GM18519 (cell line): ENCODE data around the gene DMRTA1.
"Not testable (repeated sequence)": the region's sequence is repeated elsewhere in the genome, so short reads cannot be mapped to it uniquely, and the experiment has no call there.

Experiments used
- ATAC-seq: cut with Tn5 transposase; IDR thresholded peaks from one replicate; pipeline ENCODE4 v1.9.1; 2021; ENCODE audit warnings: mild to moderate bottlenecking, moderate library complexity; ENCODE audit not compliant: unreplicated experiment, low FRiP score

DMRTA1 gene, protein sequence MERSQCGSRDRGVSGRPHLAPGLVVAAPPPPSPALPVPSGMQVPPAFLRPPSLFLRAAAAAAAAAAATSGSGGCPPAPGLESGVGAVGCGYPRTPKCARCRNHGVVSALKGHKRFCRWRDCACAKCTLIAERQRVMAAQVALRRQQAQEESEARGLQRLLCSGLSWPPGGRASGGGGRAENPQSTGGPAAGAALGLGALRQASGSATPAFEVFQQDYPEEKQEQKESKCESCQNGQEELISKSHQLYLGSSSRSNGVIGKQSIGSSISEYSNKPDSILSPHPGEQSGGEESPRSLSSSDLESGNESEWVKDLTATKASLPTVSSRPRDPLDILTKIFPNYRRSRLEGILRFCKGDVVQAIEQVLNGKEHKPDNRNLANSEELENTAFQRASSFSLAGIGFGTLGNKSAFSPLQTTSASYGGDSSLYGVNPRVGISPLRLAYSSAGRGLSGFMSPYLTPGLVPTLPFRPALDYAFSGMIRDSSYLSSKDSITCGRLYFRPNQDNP

DNA sequence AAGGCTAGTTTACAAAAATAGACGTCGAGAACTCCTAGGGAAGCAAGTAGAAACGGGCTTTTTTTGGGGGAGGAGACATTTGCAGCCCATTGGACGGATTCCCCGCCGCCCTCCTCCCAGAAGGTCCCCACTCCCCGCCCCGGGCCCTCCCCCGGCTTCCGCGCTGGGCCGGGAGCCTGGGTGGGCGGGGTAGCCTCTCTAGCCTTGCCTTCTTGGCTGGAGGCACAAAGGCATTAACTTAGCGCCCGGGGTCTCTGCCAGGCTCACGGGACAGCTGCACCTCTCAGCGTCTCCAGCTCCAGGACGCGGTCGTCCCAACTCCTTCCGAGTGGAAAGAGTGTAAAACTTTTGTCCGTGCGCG lies at the start of gene DMRTA1:
Gene DMRTA1 (plus strand): TSS at position 236 of the 361 bp plus-strand sequence. CDS start 242 bp downstream, outside the sequence.
- no peak for ATAC-seq

DNA sequence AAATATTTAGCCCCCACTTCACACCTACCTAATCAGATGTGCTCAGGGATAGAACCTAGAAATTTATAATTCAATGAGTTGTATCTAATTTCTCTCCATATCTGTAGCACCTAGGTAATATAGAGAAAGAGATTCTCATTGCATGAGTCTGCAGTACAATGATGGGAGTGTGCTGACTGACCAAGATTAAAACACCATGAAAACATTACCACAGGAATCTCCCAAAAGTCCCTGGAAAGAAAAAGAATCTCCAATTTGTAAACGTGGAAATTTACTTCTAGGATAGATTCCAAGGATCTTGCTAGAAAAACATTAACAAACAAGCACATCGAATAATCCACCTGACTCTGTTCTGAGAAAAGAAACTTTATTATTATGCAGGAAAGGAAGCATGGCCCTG lies 45.0 kb upstream of the DMRTA1 start:
- ATAC-seq: no peak

DNA sequence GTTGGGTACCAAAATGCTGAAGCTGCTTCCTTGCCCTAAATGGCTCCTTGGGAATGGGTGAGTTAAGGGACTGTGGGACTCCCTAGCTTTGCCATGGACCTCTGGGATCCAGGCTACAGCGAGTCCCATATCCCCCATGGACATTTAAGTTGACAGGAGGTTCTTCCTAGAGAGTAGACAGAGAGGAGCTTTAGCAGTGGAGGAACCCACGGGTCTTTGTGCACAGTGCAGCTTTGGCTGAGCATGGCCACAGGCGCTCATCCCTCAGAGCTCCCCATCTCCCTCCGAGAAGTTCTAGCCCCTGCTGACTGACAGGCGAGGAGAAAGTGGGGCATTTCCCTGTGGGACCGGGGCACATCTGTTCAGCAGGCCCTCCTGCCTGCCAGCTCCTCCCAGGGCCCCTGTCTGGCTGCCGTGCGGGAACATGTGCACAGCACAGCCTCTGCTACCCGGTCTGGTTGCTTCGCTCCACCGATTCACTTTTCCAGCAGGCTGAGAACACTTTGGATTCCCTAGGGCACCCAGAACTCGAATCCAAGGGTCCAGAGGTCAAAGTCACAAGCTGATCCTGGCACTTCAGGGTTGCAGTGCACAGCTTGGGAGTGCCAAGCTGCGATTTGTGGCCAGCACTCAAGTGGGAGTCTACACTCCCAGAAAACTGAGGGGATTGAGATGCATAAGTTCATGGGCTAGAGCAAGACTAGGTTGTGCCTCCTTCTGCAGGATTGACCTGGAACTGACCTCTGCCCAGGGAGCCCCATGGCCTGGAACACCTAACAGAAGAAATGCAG lies 40.6 kb upstream of the DMRTA1 start:
- no peak for ATAC-seq

DNA sequence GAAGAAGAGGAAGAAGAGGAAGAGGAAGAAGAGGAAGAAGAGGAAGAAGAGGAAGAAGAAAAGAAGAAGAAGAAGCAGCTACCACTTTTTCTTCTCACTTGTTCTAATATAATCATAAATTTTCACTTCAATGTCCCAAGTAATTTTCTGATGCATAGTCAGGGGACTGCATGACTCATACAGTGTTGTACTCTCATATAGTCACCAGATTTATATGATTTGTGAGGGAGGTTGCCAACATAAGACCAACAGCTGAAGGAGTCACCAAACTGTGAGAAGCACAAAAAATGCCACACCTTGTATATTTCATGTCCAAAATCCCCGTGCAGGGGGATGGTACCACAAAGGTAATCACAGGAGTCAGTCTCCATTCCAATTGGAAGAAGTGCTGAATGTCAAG lies 32.7 kb upstream of the DMRTA1 start:
- no peak for ATAC-seq

DNA sequence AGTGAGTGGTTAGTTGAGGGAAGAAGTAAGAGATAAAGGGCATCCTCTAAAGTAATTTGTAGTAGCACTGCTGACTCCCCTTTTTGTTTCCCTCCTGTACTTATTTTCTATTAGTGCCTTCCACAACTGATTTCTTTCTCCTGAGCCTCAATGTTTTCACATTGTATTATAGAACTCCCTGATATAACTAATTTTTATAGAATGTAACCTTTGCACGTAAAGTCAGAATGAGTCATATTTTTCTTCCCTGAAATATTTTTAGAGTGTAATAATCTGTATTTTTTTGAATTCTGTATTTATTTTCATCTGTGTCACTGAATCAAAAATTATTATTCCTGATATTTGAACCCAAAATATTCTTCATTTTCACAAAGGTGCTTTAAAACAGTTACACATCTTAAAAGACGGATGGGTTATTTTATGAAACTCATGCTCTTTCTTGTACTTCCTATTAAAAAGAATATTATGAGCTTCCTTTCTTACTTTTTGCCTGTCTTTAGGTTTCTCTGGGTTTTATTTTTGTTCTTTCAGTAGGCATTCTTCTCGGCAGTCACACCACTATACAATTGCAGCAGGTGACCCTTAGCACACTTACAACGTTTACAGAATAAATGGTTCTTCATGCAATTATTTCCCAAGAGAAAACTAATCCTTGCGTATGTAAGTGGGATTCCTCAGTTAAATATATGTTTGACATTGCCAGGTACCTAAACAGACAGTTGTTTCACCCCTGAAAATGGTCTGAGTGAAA lies 30.5 kb upstream of the DMRTA1 start:
- no peak for ATAC-seq

DNA sequence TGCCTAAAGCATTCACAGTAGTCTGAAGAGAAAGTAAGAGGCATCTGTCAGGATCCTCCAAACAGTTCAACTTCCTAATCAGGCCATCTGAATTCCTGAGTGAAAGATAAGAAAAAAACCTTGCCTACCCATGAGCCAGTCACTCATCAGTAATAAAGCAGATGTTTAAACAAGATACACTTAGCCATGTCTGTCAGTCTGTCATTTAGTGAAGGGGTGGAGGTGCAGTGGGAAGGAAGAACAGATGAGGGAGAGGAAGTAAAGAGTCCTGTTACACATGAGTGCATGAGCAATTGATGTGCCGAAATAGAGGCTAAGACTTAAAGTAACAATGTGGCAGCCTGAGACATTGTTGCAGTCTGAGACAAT lies 29.9 kb upstream of the DMRTA1 start:
- no peak for ATAC-seq

DNA sequence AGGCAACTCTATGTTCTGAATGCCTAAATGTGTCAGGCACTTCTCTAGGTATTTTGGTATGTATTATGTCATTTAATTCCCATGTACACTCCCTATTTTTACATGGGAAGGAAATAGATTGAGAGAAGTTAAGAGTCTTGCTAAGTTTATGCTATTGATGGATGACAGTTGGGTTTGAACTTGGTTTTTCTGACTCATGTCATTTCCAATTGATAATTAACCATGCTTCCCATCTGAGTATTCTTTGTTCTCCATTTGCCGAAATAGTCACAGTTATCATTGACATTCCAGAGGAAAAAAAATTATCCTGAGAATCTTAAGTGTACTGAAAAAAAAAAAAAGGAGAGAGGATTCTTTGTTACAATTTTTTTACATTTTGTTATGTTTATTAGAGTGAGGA lies 23.1 kb upstream of the DMRTA1 start:
- no peak for ATAC-seq

DNA sequence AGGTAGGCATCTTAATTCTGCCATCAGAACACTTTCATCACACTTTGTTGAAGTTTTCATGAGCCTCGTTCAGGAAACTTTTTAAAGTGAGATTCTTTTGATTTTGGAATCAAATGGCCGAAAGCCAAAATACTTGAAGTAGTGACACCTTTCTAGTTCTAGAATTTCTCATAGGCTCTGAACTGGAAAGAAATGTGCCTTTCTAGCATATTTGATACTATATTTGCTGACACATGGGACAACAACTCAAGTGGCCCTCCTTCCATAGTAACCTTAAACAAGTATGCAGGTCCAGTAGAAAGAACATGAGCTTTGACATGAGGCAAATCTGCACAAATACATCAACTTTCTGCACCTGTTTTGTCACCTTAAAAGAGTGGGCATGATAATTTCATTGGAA lies 22.0 kb upstream of the DMRTA1 start:
- no peak for ATAC-seq

DNA sequence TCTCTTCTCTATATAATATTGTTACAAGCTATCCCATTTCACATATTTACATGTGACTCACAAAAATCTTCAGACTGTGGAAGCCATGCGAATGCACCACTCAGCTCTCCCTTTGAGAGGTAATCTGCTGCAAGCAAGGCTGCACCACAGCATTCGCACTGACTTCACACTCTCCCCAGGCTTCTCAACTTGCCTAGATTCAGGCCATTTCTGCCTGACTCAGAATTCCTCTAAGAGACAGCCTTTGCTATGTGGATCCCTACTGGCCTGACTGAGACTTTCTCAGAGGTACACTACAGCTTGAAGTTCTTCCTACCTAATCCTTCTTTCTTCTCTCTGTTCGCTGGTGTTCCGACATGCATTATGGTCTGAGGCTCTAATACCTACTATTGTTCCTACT lies 21.1 kb upstream of the DMRTA1 start:
- no peak for ATAC-seq

DNA sequence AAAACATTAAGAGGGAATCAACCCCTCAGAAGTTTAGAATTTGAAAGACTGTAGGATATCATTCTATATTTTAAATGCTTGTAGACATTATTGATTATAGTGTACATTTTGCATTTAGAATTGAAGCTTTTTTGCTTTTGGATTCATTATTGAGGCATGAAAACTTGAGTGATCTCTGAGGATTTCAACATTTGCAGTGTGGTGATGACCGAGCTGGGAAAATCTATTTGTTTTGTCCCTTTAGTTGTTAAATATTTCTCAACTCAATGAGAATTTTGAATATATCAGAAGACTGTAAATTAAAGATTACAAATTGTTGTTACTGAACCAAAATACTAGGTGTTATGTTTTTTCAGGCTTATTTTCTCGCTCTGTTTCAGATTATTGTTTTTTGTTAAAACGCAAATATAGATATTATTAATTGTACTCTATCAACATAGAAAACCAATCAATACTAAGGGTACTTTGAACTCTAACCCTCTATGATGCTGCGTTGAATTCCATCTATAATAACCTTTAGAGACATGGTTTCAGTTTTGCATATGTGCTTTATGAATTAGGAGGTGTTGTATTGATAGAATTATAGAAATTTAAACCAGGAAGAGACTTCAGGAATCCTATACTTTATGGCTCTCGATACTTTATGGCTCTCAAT lies 19.3 kb upstream of the DMRTA1 start:
- ATAC-seq: no peak

DNA sequence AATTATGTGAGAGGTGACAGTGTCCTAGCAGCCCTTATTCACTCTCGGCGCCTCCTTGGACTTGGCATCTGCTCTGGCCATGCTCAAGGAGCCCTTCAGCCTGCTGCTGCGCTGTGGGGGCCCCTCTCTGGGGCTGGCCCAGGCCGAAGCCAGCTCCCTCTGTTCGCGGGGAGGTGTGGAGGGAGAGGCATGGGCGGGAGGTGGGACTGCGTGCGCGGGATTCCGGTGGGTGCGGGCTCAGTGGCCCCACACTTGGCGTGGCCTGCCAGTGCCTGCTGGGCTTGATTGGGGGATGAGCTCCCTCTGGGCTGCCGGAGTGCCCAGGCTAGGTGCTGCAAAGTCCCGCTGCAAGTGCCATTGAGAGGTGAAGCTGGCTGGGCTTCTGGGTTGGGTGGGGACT lies 12.9 kb upstream of the DMRTA1 start:
- ATAC-seq: no peak

DNA sequence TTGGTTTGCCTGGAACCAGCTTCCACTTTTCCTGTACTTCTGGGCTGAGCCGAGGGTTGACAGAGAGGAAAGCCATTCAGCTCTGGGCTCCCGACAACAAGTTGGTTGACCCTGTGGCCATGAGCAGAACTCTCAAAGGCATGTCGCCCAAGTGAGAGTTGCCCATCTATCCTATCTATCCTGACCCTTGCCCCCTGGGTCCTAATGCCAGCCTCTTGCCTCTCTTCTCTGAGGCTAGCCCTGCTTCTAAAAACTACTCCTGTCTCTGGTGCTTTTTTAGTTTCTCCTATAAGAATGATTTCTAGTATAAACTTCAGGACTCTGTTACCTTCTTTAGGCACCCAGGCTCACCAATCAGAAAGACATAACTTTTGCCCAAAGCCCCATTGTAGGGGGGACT lies 11.4 kb upstream of the DMRTA1 start:
- not testable (repeated sequence) for ATAC-seq

DNA sequence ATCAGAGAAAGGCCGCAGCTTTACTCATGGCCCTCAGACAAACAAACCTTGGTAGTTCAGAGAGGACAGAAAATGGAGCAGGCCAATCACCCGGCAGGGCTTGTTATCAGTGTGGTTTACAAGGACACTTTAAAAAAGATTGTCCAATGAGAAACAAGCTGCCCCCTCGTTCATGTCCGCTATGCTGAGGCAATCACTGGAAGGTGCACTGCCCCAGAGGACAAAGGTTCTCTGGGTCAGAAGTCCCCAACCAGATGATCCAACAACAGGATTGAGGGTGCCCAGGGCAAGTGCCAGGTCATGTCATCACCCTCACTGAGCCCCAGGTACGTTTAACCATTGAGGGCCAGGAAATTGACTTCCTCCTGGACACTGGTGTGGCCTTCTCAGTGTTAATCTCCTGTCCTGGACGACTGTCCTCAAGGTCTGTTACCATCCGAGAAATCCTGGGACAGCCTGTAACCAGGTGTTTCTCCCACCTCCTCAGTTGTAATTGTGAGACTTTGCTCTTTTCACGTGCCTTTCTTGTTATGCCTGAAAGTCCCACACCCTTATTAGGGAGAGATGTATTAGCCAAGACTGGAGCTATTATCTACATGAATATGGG lies 9.1 kb upstream of the DMRTA1 start:
- not testable (repeated sequence) for ATAC-seq

DNA sequence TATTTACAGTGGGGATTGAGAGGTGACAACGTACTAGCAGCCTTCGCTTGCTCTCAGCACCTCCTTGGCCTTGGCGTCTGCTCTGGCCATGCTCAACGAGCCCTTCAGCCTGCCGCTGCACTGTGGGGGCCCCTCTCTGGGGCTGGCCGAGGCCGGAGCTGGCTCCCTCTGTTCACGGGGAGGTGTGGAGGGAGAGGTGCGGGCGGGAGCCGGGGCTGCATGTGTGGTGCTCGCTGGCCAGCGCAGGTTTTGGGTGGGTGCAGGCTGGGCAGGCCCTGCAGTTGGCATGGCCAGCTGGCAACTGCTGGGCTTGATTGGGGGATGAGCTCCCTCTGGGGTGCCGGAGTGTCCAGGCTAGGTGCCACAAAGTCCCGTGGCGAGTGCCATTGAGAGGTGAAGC lies 5.8 kb upstream of the DMRTA1 start:
- ATAC-seq: no peak

DNA sequence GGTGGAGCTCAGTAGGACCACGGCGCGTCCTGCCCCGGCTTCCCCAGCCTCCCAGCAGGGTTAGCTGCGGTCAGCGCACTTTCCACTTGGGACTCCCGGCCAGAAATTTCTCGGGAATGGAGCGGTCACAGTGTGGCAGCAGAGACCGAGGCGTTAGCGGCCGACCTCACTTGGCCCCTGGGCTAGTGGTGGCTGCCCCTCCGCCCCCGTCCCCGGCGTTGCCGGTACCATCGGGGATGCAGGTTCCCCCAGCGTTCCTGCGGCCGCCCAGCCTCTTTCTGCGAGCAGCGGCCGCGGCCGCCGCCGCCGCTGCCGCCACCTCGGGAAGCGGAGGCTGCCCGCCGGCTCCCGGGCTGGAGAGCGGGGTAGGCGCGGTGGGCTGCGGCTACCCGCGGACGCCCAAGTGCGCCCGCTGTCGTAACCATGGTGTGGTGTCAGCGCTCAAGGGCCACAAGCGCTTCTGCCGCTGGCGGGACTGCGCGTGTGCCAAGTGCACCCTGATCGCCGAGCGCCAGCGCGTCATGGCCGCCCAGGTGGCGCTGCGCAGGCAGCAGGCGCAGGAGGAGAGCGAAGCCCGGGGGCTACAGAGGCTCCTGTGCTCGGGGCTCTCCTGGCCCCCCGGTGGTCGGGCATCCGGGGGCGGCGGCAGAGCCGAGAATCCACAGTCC lies 460 bp downstream of the DMRTA1 start:
- peak; percentile 81 for ATAC-seq

DNA sequence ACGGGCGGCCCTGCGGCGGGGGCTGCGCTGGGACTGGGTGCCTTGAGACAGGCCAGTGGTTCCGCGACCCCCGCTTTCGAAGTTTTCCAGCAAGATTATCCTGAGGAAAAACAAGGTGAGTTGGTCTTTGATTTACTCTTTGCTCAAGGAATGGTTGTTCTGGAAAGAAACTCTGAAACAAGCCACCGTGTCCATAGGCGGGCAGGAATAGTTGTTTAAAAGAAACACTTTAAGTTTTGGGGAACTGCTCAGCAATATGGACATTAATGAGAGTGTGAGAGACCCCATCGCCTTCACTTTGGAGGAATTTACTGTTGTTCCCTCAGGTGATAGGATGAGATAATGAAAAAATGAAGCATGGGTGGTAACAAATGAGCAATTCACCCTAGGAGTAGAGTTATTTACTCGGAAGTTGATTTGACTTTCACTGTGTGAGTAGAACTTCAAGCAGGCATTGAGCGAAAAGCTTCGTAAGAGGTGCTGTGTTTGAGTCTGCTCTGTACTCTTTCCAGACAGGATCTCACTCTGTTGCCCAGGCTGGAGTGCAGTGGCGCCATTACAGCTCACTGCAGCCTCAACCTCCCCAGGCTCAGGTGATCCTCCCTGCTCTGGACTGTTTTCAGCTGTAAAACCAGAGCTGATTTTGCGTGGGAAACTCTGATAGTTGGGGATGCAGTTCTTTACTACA lies 1.1 kb downstream of the DMRTA1 start:
- no peak for ATAC-seq

DNA sequence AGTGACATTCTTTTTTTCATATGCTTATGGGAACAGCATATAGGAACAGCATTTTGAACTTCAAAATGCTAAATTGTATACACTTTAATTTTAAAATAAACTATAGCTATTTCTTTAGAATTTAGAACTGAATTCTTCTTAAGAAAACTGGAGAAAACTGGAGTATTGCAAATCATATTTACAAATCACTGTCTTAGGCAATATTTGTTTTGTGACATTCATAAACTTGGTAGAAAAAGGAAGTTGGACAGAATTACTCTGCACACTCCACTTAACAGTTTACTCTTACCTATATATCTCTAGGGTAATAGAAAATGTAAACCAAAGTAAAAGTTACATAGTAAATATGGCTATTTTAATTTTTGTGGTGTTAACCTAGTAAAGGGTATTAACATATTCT lies 3.1 kb downstream of the DMRTA1 start:
- no peak for ATAC-seq

DNA sequence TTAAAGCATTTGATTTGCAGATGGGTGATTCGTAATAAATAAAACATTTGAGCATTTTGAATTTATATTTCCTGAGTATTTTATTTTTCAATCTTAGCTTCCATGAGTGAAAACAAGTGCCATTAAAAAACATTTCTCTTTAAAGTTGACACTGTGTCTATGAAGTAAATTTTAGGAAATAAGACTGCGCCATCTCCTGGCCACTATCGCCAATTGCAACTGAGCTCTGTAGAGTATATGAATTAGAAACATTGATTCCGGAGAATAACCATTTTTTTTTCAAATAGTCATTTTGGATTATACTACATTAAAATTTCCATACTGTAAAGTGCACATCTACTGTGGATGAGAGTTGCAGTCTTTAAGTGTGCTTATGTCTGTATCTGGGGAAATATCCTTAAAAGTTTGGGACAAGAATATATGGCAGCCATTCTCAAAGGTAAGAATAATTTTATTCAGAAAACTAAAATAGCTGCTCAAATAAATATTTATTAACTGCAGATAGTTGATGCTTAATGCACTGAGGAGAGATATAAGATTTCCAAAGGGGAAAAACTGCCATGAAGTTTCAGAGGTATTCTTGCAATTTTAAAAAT lies 5.9 kb downstream of the DMRTA1 start:
- peak; percentile 59 for ATAC-seq

DNA sequence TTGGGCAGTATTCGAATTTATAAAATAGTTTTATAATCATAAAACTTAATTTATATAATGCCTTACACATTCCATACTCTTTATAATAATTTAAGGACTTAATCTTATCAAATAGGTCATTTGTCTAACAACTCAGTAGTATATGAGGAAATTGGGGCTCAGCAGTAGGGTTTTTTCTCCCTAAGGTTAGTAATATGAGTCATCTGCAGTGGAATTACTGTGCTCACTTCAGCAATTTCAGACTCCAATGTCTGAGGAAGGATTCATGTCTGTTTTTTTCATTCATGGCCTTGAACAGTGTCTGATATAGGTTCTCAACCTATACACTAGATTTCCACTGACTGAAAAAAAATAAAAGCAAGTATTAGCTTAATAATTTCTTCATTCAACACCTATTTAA lies 7.4 kb downstream of the DMRTA1 start:
- no peak for ATAC-seq
